Adipocyte (in vitro differentiated cells): ENCODE data around the gene NCKAP5.

ENCODE experiments used
- DNase-seq: peaks from one replicate; pipeline ENCODE4 v3.0.0-alpha.2; 2015; ENCODE audit warnings: low read depth
- H3K27me3 ChIP-seq: replicated peaks from 2 replicates; pipeline ENCODE4 v1.7.0; 2013; ENCODE audit warnings: mild to moderate bottlenecking, low read length, moderate library complexity; ENCODE audit not compliant: control insufficient read depth, insufficient read depth
- H3K36me3 ChIP-seq: 2 replicates; pipeline ENCODE4 v1.7.0; 2013; ENCODE audit warnings: low read length, mild to moderate bottlenecking, moderate library complexity; ENCODE audit not compliant: control insufficient read depth, insufficient read depth, severe bottlenecking
- H3K4me1 ChIP-seq: 2 replicates; pipeline ENCODE4 v1.7.0; 2013; ENCODE audit warnings: mild to moderate bottlenecking, low read length, moderate library complexity; ENCODE audit not compliant: control insufficient read depth, insufficient read depth
- H3K4me3 ChIP-seq: 2 replicates; pipeline ENCODE4 v1.7.0; 2013; ENCODE audit warnings: mild to moderate bottlenecking, low read length, moderate library complexity
- H3K9ac ChIP-seq: 2 replicates; pipeline ENCODE4 v1.7.0; 2013; ENCODE audit warnings: mild to moderate bottlenecking, low read length, moderate library complexity
- H3K9me3 ChIP-seq: 2 replicates; pipeline ENCODE4 v1.7.0; 2013; ENCODE audit warnings: mild to moderate bottlenecking, low read length, moderate library complexity; ENCODE audit not compliant: control insufficient read depth

The NCKAP5 gene

GRCh38 chr2:133135035-133135654 lies 433.1 kb downstream of the NCKAP5 start:
- Histone ChIP-seq H3K36me3 (no peaks in the 10 kb centered on the region), H3K4me3 (no peak overlapping the region)

DNA sequence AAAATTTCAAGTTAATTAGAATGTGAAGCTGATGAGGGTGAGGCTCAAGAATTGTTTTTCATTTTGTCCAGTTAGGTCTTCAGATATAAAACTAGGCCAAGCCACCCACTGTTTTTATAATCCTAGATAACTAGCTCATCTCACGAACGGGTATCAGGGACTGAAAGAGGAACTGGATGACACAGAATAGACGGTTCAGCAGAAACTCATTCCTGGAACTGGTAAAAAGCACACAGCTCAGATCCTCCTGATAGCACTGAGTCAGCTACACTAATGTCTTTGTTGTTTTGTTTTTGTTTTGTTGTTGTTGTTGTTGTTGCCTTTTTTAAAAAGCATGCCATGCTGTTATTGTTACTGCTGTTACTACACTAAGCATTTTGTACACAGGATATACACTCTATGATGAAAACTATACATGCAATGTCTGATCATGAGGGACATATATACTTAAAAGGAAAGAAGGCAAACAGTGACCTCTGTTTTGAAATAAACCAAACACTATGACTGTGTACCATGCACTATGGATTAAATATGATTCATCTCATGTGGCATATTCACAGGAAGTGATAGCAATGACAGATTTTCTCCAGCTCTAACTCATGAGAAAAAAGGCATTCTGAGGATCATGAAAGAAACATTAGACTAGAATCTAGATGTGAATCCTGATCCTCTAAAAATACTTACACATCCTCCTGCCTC lies 437.6 kb downstream of the NCKAP5 start:
- H3K9ac ChIP-seq = no peak overlapping the region
- H3K9me3 ChIP-seq = no peaks in the 10 kb centered on the region

More at GRCh38 chr2:133135035-133135654, 433.1 kb downstream of the NCKAP5 start:
- no peaks in the 10 kb centered on the region for H3K4me1 ChIP-seq
- H3K9ac ChIP-seq = no peak overlapping the region
- H3K27me3 ChIP-seq = no peaks in the 10 kb centered on the region
- no peaks in the 10 kb centered on the region for H3K9me3 ChIP-seq
- no peak for DNase-seq

DNA sequence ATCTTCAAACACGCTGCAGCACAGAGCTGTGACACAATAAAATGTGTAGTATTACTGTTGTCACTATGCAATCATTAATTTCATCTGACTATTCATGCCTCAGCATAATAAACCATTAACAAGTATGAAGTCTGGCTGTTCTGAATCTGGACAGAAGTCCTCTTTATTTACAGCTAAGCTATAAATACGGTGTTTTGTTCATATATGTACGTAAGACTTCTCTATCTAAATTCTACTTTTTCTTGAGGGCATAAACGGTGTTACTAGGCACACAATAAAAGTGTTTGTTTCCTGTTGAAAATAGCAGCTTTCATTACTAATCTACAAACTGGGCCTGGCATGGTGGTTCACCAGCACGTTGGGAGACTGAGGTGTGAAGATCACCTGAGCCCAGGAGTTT lies 443.8 kb downstream of the NCKAP5 start:
- H3K27me3 ChIP-seq = no peaks in the 10 kb centered on the region
- H3K4me3 ChIP-seq = no peak overlapping the region
- H3K9me3 ChIP-seq = no peaks in the 10 kb centered on the region
- DNase-seq = no peak
- H3K4me1 ChIP-seq = no peaks in the 10 kb centered on the region
- H3K9ac ChIP-seq = no peak overlapping the region
- no peaks in the 10 kb centered on the region for H3K36me3 ChIP-seq

More for the DNA sequence above, 437.6 kb downstream of the NCKAP5 start:
- Histone ChIP-seq H3K36me3 (no peaks in the 10 kb centered on the region), H3K4me1 (no peaks in the 10 kb centered on the region), H3K27me3 (no peaks in the 10 kb centered on the region), H3K4me3 (no peak overlapping the region)
- DNase-seq = peak; percentile 17

DNA sequence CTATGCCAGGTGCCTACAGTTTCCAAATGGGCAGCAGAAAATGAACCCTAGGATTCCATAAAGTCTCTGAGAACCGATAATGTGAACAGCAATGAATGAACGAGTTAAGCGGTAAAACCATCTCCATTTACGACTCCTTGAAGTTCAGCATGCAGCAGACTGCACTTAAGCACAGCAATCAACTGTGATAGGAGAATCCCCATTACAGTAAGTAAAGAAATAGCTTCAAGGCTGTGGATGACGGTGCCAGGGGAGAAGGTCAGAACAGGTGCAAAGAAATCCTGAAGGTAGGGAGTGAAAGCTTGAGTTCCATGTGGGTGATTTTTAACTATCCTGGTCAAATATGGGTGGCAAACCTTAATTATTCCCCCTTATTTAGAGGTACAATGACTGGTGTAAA lies 444.4 kb downstream of the NCKAP5 start:
- no peak for DNase-seq
- Histone ChIP-seq H3K36me3 (no peaks in the 10 kb centered on the region), H3K4me3 (no peak overlapping the region), H3K9ac (no peak overlapping the region), H3K4me1 (no peaks in the 10 kb centered on the region), H3K27me3 (no peaks in the 10 kb centered on the region), H3K9me3 (no peaks in the 10 kb centered on the region)

- Histone ChIP-seq H3K4me3 (no peak overlapping the region), H3K36me3 (no peaks in the 10 kb centered on the region)
Measured at GRCh38 chr2:133123393-133123792, 444.9 kb downstream of the NCKAP5 start.

GRCh38 chr2:133122529-133122928 lies 445.7 kb downstream of the NCKAP5 start:
- no peak for DNase-seq
- H3K9ac ChIP-seq = no peak overlapping the region
- H3K9me3 ChIP-seq = no peaks in the 10 kb centered on the region
- H3K27me3 ChIP-seq = no peaks in the 10 kb centered on the region
- no peaks in the 10 kb centered on the region for H3K4me1 ChIP-seq
- H3K4me3 ChIP-seq = no peak overlapping the region
- H3K36me3 ChIP-seq = no peaks in the 10 kb centered on the region

More at GRCh38 chr2:133123393-133123792, 444.9 kb downstream of the NCKAP5 start:
- Histone ChIP-seq H3K27me3 (no peaks in the 10 kb centered on the region), H3K9ac (no peak overlapping the region), H3K4me1 (no peaks in the 10 kb centered on the region), H3K9me3 (no peaks in the 10 kb centered on the region)
- no peak for DNase-seq

GRCh38 chr2:133120310-133120709 lies 448.0 kb downstream of the NCKAP5 start:
- Histone ChIP-seq H3K9ac (no peak overlapping the region), H3K4me3 (no peak overlapping the region), H3K9me3 (no peaks in the 10 kb centered on the region), H3K4me1 (no peaks in the 10 kb centered on the region), H3K36me3 (no peaks in the 10 kb centered on the region), H3K27me3 (no peaks in the 10 kb centered on the region)
- DNase-seq = no peak

DNA sequence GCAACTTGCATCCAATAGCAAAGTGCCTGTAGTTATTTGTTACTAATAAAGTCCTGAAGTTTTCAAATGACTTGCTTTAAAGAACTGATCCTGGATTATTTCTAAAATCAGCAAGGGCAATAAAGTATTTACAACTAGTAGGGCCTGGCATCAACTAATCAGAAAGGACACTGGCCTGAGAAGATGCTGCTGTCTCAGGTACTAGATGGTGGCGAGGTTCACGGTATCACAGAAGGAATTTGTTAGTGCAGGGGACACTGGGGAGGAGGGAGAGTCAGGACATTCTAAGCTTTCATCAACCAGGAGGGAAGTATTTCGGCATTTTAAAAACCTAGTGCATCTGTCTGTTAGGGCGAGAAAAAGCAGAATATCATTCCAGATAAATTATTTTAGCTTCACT lies 458.1 kb downstream of the NCKAP5 start:
- no peaks in the 10 kb centered on the region for H3K36me3 ChIP-seq
- peaks cover 7% of the 10 kb centered on the region for H3K4me1 ChIP-seq
- H3K9me3 ChIP-seq = no peaks in the 10 kb centered on the region
- no peak for DNase-seq
- no peak overlapping the region for H3K4me3 ChIP-seq
- peaks cover 10% of the 10 kb centered on the region for H3K27me3 ChIP-seq
- H3K9ac ChIP-seq = no peak overlapping the region

- DNase-seq = peak; percentile 74
- H3K9ac ChIP-seq = no peak overlapping the region
- no peaks in the 10 kb centered on the region for H3K36me3 ChIP-seq
- no peaks in the 10 kb centered on the region for H3K9me3 ChIP-seq
- peaks cover 10% of the 10 kb centered on the region for H3K27me3 ChIP-seq
- no peak overlapping the region for H3K4me3 ChIP-seq
- H3K4me1 ChIP-seq = peaks cover 7% of the 10 kb centered on the region
Measured at GRCh38 chr2:133109772-133110171, 458.5 kb downstream of the NCKAP5 start.

- H3K4me3 ChIP-seq = no peak overlapping the region
- no peak for DNase-seq
- no peaks in the 10 kb centered on the region for H3K36me3 ChIP-seq
- H3K4me1 ChIP-seq = peaks cover 7% of the 10 kb centered on the region
- peaks cover 15% of the 10 kb centered on the region for H3K27me3 ChIP-seq
- no peaks in the 10 kb centered on the region for H3K9me3 ChIP-seq
- H3K9ac ChIP-seq = no peak overlapping the region
Measured at GRCh38 chr2:133107058-133107815, 461.0 kb downstream of the NCKAP5 start.

DNA sequence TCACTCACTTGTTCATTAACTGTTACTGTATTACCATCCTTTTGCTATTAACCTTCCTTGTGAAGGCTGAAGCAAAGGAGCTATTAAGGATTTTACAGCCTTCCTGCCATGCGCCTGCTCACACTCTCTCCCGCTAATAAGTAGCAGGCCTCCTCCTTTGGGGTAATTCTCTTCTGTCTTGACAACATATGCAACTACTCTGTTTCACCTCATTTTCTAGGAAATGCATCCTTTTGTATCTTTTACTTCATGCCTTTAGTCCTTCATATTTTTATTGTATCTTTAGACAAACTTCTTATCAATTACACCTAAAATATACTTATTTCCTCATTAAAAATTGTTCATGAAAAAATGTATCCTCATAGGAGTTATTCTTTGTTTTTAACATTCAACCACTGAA lies 463.4 kb downstream of the NCKAP5 start:
- Histone ChIP-seq H3K27me3 (peaks cover 15% of the 10 kb centered on the region), H3K4me3 (no peak overlapping the region), H3K9ac (no peak overlapping the region), H3K4me1 (peaks cover 3% of the 10 kb centered on the region), H3K9me3 (no peaks in the 10 kb centered on the region), H3K36me3 (no peaks in the 10 kb centered on the region)
- DNase-seq = no peak
